Heart right ventricle (tissue), 16 donors: Measurements from ENCODE around the gene SOSTDC1. TPM values are rescaled to one million over a fixed set of nuclear protein-coding genes. Genes with fewer than 3 reads are reported as not detected.
"Not testable (repeated sequence)": the region's sequence is repeated elsewhere in the genome, so short reads cannot be mapped to it uniquely, and the experiment has no call there.

Source experiments
- ATAC-seq, 8 donors: fragments of 200-7000 bp; cut with Tn5 transposase; one replicate each; pipeline ENCODE4 v1.9.1; 2020; ENCODE audit warnings: mild to moderate bottlenecking in 8 of 8, moderate library complexity in 8 of 8, moderate number of reproducible peaks in 1 of 8
- DNase-seq, 2 donors: peaks; one replicate each; pipeline ENCODE4 v3.0.0-alpha.2; 2020
- H3K27ac ChIP-seq, 10 donors: fragments of 200-600 bp; sonication (generic) in 2 of 10; one replicate each; pipeline versions ENCODE4 v1.5.0 to v1.8.0; 2020 to 2022; ENCODE audit warnings: mild to moderate bottlenecking in 3 of 10
- H3K27me3 ChIP-seq, 7 donors: fragments of 200-600 bp; one replicate each; pipeline ENCODE4 v1.8.0; 2021 to 2022; ENCODE audit warnings: mild to moderate bottlenecking in 2 of 7
- H3K36me3 ChIP-seq, 9 donors: fragments of 200-600 bp; sonication (generic) in 1 of 9; one replicate each; pipeline versions ENCODE4 v1.5.0 to v1.8.0; 2020 to 2022; ENCODE audit warnings: mild to moderate bottlenecking in 2 of 9
- H3K4me1 ChIP-seq, 9 donors: fragments of 200-600 bp; sonication (generic) in 1 of 9; one replicate each; pipeline versions ENCODE4 v1.5.0 to v1.8.0; 2020 to 2022; ENCODE audit warnings: mild to moderate bottlenecking in 4 of 9
- H3K4me3 ChIP-seq, 10 donors: fragments of 200-600 bp; sonication (generic) in 2 of 10; one replicate each; pipeline versions ENCODE4 v1.5.0 to v1.8.0; 2020 to 2022; ENCODE audit warnings: mild to moderate bottlenecking in 7 of 10, moderate library complexity in 2 of 10
- H3K9me3 ChIP-seq, 11 donors: fragments of 200-600 bp in 10 of 11; sonication (generic) in 2 of 11; one replicate each; pipeline versions ENCODE4 v1.5.0 to v1.8.0; 2013 to 2022; ENCODE audit warnings: mild to moderate bottlenecking in 2 of 11, control low read depth in 1 of 11, moderate library complexity in 1 of 11
- WGBS, 2 donors: extraction: QIAGEN DNeasy Blood & Tissue Kit; methylation state at CpG; one replicate each; pipeline ENCODE4 v1.1.7; 2013; ENCODE audit warnings: inconsistent platforms in 1 of 2; 5-methylcytosine and 5-hydroxymethylcytosine counted together
- intact Hi-C, 10 donors: fragments of 100-400 bp; cut with DNase I; formaldehyde crosslinking; loops; one replicate each; pipeline versions ENCODE4 v1.11.1 to v1.14.2; 2022
- polyA plus RNA-seq, 2 donors: library from polyadenylated mRNA; stranded (reverse); fragments of 200-250 nt; gene quantifications; one replicate each; pipeline ENCODE4 v1.2.3, GENCODE V29; 2013
- total RNA-seq, 10 donors: library from RNA; stranded (reverse); fragmentation: NEBNext Ultra II Directional in 3 of 10; extraction: Animal tissue kit (Norgen Biotek cat#: 25700) in 3 of 10; gene quantifications; one replicate each; pipeline versions ENCODE4 v1.2.1 to v1.2.4, GENCODE V29; 2021 to 2023
- TF ChIP-seq, protein P1 (sequence below), 9 donors: fragments of 200-600 bp; sonication (generic) in 2 of 9; IDR thresholded peaks; one replicate each; pipeline versions ENCODE4 v1.5.0 to v1.8.0; 2021 to 2022; ENCODE audit warnings: antibody characterized with exemption in 9 of 9, mild to moderate bottlenecking in 5 of 9, moderate library complexity in 1 of 9
- donor health status: Arrhythmogenic right ventricular cardiomyopathy.
- donor health status: ischemic (EF 13 %, LVEDD 7.1; RV severe dilation, severe dysfunction).
- donor health status: healthy with polysubstance abuse.
- donor health status: DM: no; HTN: yes; CAD: no.
- donor health status: DM: no; HTN: no; CAD: no.
- donor health status: ischemic (EF 25% LVEDD 6.9; RV normal size, moderate dysfunction).
- donor health status: ischemic (EF 25% LVEDD 5.7; RV mildly dilated, moderate dysfunction).
- donor health status: healthy.
- donor health status: DM: yes; HTN: yes; CAD: no.
- donor health status: Ischemic cardiomyopathy.
- donor health status: ischemic (EF 35%, LVEDD 5.7; RV mildly dilated, moderate dysfunction).
- donor health status: nonischemic (EF 11% LVEDD 7.7; RV severe dilation, severe dysfunction).
- donor health status: DM: yes; HTN: yes; CAD: no.
- donor health status: PGD.
- donor health status: ischemic (EF 29% LVEDD 5.4; RV normal size, mild dysfunction).
- donor health status: nonischemic (EF 23%, LVEDD 6.1; RV moderate dilation, normal function).

SOSTDC1 gene
- total and polyA plus RNA-seq, 12 donors = 0.15 to 2.1 (median 0.22) TPM; not detected in 5

DNA sequence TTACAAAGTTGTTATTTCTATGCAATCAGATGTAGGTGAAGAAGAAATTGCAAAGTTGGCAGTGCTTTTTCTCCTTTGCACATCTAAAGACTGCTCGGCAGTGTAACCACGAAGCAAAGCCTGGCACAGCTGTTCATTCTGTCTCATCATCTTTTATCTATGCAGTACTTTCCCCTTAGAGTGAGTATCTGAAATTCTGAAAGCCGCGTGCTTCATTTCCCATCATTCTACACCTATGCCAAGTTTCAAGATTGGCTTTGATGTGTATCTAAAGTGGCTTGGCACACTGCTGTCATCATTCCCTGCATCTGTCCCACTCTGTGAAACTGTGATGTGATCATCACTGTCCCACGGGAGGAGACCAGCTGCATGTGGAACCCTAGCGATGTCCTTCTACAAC, 15.2 kb downstream of the SOSTDC1 start:
- Histone ChIP-seq H3K27me3 (no peaks in the 10 kb centered on the region), H3K27ac (no peak overlapping the region), H3K9me3 (no peaks in the 10 kb centered on the region), H3K36me3 (no peaks in the 10 kb centered on the region), H3K4me1 (no peaks in the 10 kb centered on the region), H3K4me3 (no peak overlapping the region)
- TF ChIP-seq, protein P1, sequence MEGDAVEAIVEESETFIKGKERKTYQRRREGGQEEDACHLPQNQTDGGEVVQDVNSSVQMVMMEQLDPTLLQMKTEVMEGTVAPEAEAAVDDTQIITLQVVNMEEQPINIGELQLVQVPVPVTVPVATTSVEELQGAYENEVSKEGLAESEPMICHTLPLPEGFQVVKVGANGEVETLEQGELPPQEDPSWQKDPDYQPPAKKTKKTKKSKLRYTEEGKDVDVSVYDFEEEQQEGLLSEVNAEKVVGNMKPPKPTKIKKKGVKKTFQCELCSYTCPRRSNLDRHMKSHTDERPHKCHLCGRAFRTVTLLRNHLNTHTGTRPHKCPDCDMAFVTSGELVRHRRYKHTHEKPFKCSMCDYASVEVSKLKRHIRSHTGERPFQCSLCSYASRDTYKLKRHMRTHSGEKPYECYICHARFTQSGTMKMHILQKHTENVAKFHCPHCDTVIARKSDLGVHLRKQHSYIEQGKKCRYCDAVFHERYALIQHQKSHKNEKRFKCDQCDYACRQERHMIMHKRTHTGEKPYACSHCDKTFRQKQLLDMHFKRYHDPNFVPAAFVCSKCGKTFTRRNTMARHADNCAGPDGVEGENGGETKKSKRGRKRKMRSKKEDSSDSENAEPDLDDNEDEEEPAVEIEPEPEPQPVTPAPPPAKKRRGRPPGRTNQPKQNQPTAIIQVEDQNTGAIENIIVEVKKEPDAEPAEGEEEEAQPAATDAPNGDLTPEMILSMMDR (IDR thresholded peaks at IDR 0.05) = no peak
- intact Hi-C loops = no loop called here
- no peak for DNase-seq
- no peak for ATAC-seq
- 83 to 93% methylated on average over 6 of the region's 6 CpGs for WGBS, 2 donors

DNA sequence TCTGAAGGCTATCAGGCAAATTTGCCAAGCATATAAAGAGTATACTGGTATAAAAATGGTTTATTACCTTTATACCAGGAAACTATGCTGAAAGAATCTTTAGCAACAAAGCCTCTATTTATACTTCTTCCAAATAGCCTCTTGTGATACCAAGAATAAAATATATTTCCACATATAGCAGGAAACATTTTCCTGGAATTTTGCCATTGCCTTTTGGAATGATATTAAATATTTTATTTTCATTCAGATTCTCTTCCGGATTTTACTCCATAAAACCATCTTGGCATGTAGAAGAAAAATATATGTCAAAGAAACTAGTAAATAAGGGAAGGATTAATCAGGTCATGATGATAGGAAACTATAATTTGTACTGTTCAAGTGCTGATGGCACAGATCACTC, 17.7 kb downstream of the SOSTDC1 start:
- H3K27ac ChIP-seq = no peak overlapping the region
- TF ChIP-seq, protein P1 (IDR thresholded peaks at IDR 0.05) = no peak
- H3K9me3 ChIP-seq = no peaks in the 10 kb centered on the region
- intact Hi-C loops = no loop called here
- 45 to 54% methylated on average over 1 of the region's 1 CpG for WGBS, 2 donors
- DNase-seq (no peak), ATAC-seq (no peak)
- no peaks in the 10 kb centered on the region for H3K4me1 ChIP-seq
- no peaks in the 10 kb centered on the region for H3K36me3 ChIP-seq
- H3K27me3 ChIP-seq = no peaks in the 10 kb centered on the region
- H3K4me3 ChIP-seq = no peak overlapping the region

DNA sequence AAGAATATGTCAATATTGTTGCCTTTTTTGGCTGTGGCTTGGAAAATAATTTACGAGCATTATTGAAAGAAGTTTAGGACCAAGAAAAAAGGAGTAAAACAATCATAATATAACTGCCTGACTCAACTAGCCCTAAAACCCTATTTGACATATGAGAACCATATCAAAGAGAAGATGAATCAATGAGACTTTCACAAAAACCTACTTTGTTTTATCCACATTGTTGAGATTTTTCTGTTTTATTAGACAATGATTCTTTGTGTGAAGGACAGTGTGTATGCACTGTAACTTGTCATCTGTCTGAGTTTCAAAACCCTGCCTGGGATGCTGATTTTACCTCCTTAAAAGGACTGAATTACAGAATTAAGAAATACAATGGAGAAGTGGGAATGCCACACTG, 19.0 kb downstream of the SOSTDC1 start:
- H3K27me3 ChIP-seq = no peaks in the 10 kb centered on the region
- ATAC-seq = no peak
- intact Hi-C loops = no loop called here
- H3K9me3 ChIP-seq = no peaks in the 10 kb centered on the region
- TF ChIP-seq, protein P1 (IDR thresholded peaks at IDR 0.05) = no peak
- DNase-seq = no peak
- H3K4me1 ChIP-seq = no peaks in the 10 kb centered on the region
- no peak overlapping the region for H3K4me3 ChIP-seq
- H3K27ac ChIP-seq = no peak overlapping the region
- H3K36me3 ChIP-seq = no peaks in the 10 kb centered on the region
- WGBS, 2 donors = 96 to 98% methylated on average over 1 of the region's 1 CpG

DNA sequence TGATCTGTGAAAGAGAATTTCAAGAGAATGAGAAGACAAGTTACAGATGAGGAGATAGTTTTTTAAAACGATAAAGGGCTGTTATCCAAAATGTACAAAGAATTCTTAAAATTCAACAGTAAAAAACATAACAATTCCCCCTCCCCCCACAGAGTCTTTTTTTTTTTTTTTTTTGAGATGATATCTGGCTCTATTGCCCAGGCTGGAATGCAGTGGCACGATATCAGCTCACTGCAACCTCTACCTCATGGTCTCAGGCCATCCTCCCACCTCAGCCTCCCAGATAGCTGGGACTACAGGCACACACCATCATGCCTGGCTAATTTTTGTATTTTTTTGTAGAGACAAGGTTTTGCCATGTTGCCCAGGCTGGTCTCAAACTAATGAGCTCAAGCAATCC, 21.7 kb downstream of the SOSTDC1 start:
- H3K27me3 ChIP-seq, ATAC-seq, intact Hi-C loops, H3K4me1 ChIP-seq, H3K27ac ChIP-seq, H3K9me3 ChIP-seq, H3K36me3 ChIP-seq, H3K4me3 ChIP-seq, DNase-seq: not testable (repeated sequence)
- WGBS, 2 donors = 87 to 92% methylated on average over 2 of the region's 2 CpGs

DNA sequence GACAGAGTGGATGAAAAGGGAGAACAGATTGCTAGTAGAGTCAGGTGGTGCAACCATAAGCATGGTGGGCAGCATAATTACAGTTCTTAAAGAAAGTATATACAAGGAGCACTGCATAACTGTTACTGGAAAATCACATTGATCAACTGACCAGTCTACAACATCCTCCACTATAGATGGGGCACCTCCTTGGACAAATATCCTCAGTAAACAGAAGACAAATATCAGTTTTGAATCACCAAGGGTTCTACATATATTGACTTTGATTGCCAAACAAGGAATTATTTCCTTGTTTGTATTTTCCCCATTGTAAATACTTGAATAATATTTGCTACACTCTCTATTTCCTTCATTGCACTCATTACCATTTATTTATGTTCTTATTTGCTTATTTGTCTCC, 26.6 kb downstream of the SOSTDC1 start:
- Histone ChIP-seq H3K27ac (no peak overlapping the region), H3K4me3 (no peak overlapping the region), H3K36me3 (no peaks in the 10 kb centered on the region), H3K9me3 (no peaks in the 10 kb centered on the region), H3K27me3 (no peaks in the 10 kb centered on the region), H3K4me1 (no peaks in the 10 kb centered on the region)
- DNase-seq = no peak
- intact Hi-C loops = loop anchor here in 1 of 10 donors (10.0 kb wide), 1 partner anchor 116 kb away; no protein-coding TSS in a partner anchor
- TF ChIP-seq, protein P1 (IDR thresholded peaks at IDR 0.05) = no peak
- ATAC-seq = no peak
